PFSK-1 (cell line): Measurements from ENCODE around the gene ARHGAP30.

Experiments
- FOXP2 ChIP-seq: optimal IDR thresholded peaks from 2 replicates; pipeline ENCODE3; 2011; ENCODE audit warnings: borderline replicate concordance, control low read depth, inconsistent platforms; ENCODE audit not compliant: insufficient read depth; ENCODE audit errors: extremely low read length, extremely low read depth
- POLR2AphosphoS5 ChIP-seq: IDR thresholded peaks from 2 replicates; pipeline ENCODE4 v1.6.1; 2012; ENCODE audit warnings: low read depth, mild to moderate bottlenecking, control low read depth, low read length, moderate library complexity
- SIN3A ChIP-seq: IDR thresholded peaks from 2 replicates; pipeline ENCODE4 v1.6.1; 2012; ENCODE audit warnings: mild to moderate bottlenecking, low read length, moderate library complexity, borderline replicate concordance; ENCODE audit not compliant: insufficient read depth
- TAF1 ChIP-seq: IDR thresholded peaks from 2 replicates; pipeline ENCODE4 v1.6.1; 2012; ENCODE audit warnings: low read length, control low read depth, borderline replicate concordance; ENCODE audit not compliant: insufficient read depth
- TF ChIP-seq, protein P1 (sequence below), 2 experiments: IDR thresholded peaks; 2 replicates each; pipeline versions ENCODE4 v1.6.1 to v1.8.0; 2011 to 2012; ENCODE audit warnings: low read depth in 2 of 2, low read length in 2 of 2, control low read depth in 1 of 2, inconsistent platforms in 1 of 2, mild to moderate bottlenecking in 1 of 2, moderate library complexity in 1 of 2; ENCODE audit not compliant: insufficient read depth in 1 of 2

The ARHGAP30 gene

DNA sequence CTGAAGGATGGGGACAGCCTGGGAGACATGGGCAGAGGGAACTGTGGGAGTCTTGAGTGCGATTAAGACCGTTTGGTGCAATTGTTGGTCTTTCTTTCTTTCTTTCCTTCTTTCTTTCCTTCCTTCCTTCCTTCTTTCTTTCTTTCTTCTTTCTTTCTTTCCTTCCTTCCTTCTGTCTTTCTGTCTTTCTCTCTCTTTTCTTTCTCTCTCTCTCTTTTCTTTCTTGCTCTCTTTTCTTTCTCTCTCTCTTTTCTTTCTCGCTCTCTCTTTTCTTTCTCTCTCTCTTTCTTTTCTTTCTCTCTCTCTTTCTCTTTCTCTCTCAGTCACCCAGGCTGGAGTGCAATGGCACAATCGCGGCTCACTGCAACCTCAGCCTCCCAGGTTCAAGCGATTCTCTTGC is 25.5 kb upstream of the ARHGAP30 start:
- no peak for TF ChIP-seq FOXP2
- TF ChIP-seq POLR2AphosphoS5: no peak
- TF ChIP-seq TAF1: no peak
- TF ChIP-seq, protein P1, sequence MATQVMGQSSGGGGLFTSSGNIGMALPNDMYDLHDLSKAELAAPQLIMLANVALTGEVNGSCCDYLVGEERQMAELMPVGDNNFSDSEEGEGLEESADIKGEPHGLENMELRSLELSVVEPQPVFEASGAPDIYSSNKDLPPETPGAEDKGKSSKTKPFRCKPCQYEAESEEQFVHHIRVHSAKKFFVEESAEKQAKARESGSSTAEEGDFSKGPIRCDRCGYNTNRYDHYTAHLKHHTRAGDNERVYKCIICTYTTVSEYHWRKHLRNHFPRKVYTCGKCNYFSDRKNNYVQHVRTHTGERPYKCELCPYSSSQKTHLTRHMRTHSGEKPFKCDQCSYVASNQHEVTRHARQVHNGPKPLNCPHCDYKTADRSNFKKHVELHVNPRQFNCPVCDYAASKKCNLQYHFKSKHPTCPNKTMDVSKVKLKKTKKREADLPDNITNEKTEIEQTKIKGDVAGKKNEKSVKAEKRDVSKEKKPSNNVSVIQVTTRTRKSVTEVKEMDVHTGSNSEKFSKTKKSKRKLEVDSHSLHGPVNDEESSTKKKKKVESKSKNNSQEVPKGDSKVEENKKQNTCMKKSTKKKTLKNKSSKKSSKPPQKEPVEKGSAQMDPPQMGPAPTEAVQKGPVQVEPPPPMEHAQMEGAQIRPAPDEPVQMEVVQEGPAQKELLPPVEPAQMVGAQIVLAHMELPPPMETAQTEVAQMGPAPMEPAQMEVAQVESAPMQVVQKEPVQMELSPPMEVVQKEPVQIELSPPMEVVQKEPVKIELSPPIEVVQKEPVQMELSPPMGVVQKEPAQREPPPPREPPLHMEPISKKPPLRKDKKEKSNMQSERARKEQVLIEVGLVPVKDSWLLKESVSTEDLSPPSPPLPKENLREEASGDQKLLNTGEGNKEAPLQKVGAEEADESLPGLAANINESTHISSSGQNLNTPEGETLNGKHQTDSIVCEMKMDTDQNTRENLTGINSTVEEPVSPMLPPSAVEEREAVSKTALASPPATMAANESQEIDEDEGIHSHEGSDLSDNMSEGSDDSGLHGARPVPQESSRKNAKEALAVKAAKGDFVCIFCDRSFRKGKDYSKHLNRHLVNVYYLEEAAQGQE (IDR thresholded peaks at IDR 0.05; ENCODE audit: insufficient read depth in 1 of 2, low read depth in 2 of 2, low read length in 2 of 2): no peak
- no peak for TF ChIP-seq SIN3A

DNA sequence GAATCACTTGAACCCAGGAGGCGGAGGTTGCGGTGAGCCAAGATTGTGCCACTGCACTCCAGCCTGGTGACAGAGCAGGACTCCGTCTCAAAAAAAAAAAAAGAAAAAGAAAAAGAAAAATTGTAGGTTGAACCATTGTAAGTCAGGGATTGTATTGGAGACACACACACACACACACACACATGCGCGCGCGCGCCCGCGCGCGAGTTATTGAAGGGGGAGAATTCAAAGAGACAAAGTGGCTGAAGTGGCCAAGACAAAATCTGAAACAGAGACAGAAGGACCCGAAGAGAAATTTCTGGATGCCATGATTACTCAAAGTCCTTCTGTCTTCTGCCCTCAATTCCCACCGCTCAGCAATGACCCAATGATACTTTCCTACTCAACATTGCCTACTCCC is 24.8 kb upstream of the ARHGAP30 start:
- no peak for TF ChIP-seq FOXP2

DNA sequence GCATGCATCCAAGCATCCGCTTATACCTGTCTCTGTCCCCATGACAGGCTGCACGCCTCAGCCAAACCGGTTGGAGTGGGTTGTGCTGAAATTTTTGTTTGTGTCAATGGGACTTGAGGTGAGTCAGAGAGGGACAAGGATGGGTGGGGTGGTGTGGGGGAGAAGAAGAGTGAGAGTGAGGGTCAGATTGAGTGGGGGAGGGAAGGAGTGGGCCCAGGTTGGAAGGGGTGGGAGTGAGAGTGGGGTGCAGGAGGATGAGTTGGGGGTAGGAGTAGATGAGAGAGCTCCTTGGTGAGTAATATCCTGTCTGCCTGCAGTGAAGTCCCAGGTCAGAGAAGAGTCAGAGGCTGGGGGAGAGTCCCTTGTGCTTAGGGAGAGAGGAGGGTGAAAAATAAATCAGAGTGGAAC is 22.9 kb upstream of the ARHGAP30 start:
- TF ChIP-seq FOXP2 (no peak), SIN3A (no peak), TAF1 (no peak)
- TF ChIP-seq, protein P1 (IDR thresholded peaks at IDR 0.05; ENCODE audit: insufficient read depth in 1 of 2, low read depth in 2 of 2, low read length in 2 of 2): no peak

DNA sequence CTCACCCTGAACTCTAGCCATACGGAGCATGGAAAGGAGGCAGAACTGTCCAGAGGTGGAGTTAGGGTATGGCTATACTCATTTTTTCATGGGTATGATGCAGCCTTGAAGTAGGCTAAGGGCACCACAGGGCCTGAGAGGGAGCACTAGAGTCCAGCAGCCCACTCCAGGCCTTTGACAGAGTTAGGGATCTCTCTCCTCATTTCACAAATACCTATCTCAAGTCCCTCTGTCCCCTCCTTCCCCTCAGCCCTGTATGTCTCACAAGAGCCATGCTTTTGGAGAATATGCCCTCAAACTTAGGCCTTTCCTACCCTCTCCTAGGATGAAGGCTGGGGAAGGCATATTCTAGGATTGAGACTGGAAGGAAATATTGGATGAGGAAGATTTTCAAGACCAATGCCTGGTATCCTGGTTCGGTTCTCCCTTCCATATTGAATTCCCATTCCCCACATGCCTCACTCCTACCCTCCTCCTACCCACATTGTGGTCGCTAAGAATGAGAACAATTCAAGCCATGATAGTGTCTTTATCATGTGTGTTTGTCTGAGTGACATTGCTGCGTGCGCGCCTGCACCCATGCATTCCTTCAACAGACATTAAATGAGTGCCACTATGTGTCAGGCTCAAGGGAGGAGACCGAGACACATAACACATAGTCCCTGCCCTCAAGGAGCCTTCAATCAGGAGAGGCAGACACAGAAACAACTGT is 22.3 kb upstream of the ARHGAP30 start:
- TF ChIP-seq, protein P1 (IDR thresholded peaks at IDR 0.05; ENCODE audit: insufficient read depth in 1 of 2, low read depth in 2 of 2, low read length in 2 of 2): no peak
- TF ChIP-seq FOXP2 (no peak), TAF1 (no peak), SIN3A (no peak), POLR2AphosphoS5 (no peak)

DNA sequence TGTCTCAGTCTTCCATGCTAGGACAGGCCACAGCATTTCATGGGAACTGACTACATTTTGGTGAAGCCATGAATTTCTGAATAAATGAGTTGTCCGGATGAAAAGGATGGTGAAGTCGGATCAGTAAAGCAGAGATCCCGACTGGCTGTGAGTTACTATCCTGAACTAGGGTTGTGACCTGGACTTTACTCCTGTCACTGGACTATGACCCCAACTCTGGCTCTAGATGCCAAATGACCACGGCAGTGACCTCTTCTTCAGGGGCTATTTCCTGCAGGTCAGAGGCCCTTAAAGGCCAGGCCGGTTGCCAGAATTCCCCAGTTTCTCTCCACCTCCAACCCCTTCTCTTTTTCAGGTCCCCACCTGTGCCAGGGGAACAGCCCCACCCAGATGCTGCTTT is 21.4 kb upstream of the ARHGAP30 start:
- TF ChIP-seq POLR2AphosphoS5 (no peak), SIN3A (no peak), FOXP2 (no peak), TAF1 (no peak)
- TF ChIP-seq, protein P1 (IDR thresholded peaks at IDR 0.05; ENCODE audit: insufficient read depth in 1 of 2, low read depth in 2 of 2, low read length in 2 of 2): no peak
